GM23248 (cell line): ENCODE results near the gene TAB3. TPM values are rescaled to one million over a fixed set of nuclear protein-coding genes. Genes with fewer than 3 reads are reported as not detected.

Source experiments
- DNase-seq: peaks from one replicate; pipeline ENCODE4 v3.0.0-alpha.2; 2015
- H2AFZ ChIP-seq: fragments of 200-600 bp; sonication (generic); 2 replicates; pipeline ENCODE4 v1.6.1; 2016; ENCODE audit warnings: antibody characterized with exemption
- H3F3A ChIP-seq: fragments of 200-600 bp; sonication (generic); 2 replicates; pipeline ENCODE4 v1.6.1; 2016; ENCODE audit warnings: mild to moderate bottlenecking, antibody characterized with exemption, mixed run types; ENCODE audit not compliant: insufficient read depth
- H3K27ac ChIP-seq: fragments of 200-600 bp; sonication (generic); 2 replicates; pipeline ENCODE4 v1.5.1; 2016; ENCODE audit warnings: mild to moderate bottlenecking
- H3K27me3 ChIP-seq: fragments of 200-600 bp; sonication (generic); replicated peaks from 2 replicates; pipeline ENCODE4 v1.6.1; 2016; ENCODE audit warnings: mild to moderate bottlenecking; ENCODE audit not compliant: insufficient read depth
- H3K36me3 ChIP-seq: fragments of 200-600 bp; sonication (generic); 2 replicates; pipeline ENCODE4 v1.6.1; 2016; ENCODE audit warnings: low read depth, mild to moderate bottlenecking
- H3K4me1 ChIP-seq: fragments of 200-600 bp; sonication (generic); 2 replicates; pipeline ENCODE4 v1.6.1; 2016; ENCODE audit warnings: mild to moderate bottlenecking; ENCODE audit not compliant: insufficient read depth
- H3K4me2 ChIP-seq: fragments of 200-600 bp; sonication (generic); one replicate; pipeline ENCODE4 v1.6.1; 2016; ENCODE audit warnings: mild to moderate bottlenecking; ENCODE audit not compliant: unreplicated experiment
- H3K4me3 ChIP-seq: fragments of 200-600 bp; sonication (generic); 2 replicates; pipeline ENCODE4 v1.5.1; 2016; ENCODE audit warnings: mild to moderate bottlenecking
- H3K79me2 ChIP-seq: fragments of 200-600 bp; sonication (generic); 2 replicates; pipeline ENCODE4 v1.6.1; 2016; ENCODE audit warnings: mild to moderate bottlenecking; ENCODE audit not compliant: insufficient read depth
- H3K9ac ChIP-seq: fragments of 200-600 bp; sonication (generic); 2 replicates; pipeline ENCODE4 v1.6.1; 2016; ENCODE audit warnings: mild to moderate bottlenecking
- H3K9me2 ChIP-seq: fragments of 200-600 bp; sonication (generic); 2 replicates; pipeline ENCODE4 v1.6.1; 2016; ENCODE audit warnings: mixed run types, mild to moderate bottlenecking, moderate library complexity; ENCODE audit not compliant: insufficient read depth
- H3K9me3 ChIP-seq: fragments of 200-600 bp; sonication (generic); one replicate; pipeline ENCODE4 v1.6.1; 2017; ENCODE audit warnings: low read depth
- H4K20me1 ChIP-seq: fragments of 200-600 bp; sonication (generic); 2 replicates; pipeline ENCODE4 v1.6.0; 2016; ENCODE audit not compliant: insufficient read depth
- EZH2 ChIP-seq: fragments of 200-600 bp; sonication (generic); IDR thresholded peaks from 2 replicates; pipeline ENCODE4 v1.6.1; 2018; ENCODE audit warnings: antibody characterized with exemption, mild to moderate bottlenecking; ENCODE audit not compliant: insufficient read depth, poor library complexity, severe bottlenecking
- EZH2phosphoT487 ChIP-seq: fragments of 200-600 bp; sonication (generic); IDR thresholded peaks from 2 replicates; pipeline ENCODE4 v1.6.1; 2018; ENCODE audit warnings: antibody characterized with exemption, moderate library complexity, mild to moderate bottlenecking, low read depth; ENCODE audit not compliant: insufficient read depth
- WGBS, 2 experiments: methylation state at CpG; one replicate each; pipeline ENCODE4 v1.1.6; 2015 to 2017; ENCODE audit warnings: low lambda C conversion rate in 2 of 2, low coverage in 1 of 2; ENCODE audit errors: missing lambda C conversion rate in 2 of 2; 5-methylcytosine and 5-hydroxymethylcytosine counted together
- in situ Hi-C: fragments of 300-500 bp; cut with MboI; formaldehyde crosslinking; loops from 2 replicates; pipeline ENCODE4 v1.15.0; 2020
- polyA plus RNA-seq: library from polyadenylated mRNA; unstranded; fragments of >200 nt; fragmentation: Nextera tagmentation; extraction: Ambion mirVana; gene quantifications from 2 replicates; pipeline ENCODE4 v1.2.1, GENCODE V29; 2016
- total RNA-seq: library from RNA; depleted of rRNA; stranded (reverse); fragments of >200 nt; shearing (Covaris generic); gene quantifications from 2 replicates; pipeline ENCODE4 v1.2.3, GENCODE V29; 2014

TAB3 gene
- total and polyA plus RNA-seq, 2 experiments from 2014 or later = 4.2 to 20.4 TPM

DNA sequence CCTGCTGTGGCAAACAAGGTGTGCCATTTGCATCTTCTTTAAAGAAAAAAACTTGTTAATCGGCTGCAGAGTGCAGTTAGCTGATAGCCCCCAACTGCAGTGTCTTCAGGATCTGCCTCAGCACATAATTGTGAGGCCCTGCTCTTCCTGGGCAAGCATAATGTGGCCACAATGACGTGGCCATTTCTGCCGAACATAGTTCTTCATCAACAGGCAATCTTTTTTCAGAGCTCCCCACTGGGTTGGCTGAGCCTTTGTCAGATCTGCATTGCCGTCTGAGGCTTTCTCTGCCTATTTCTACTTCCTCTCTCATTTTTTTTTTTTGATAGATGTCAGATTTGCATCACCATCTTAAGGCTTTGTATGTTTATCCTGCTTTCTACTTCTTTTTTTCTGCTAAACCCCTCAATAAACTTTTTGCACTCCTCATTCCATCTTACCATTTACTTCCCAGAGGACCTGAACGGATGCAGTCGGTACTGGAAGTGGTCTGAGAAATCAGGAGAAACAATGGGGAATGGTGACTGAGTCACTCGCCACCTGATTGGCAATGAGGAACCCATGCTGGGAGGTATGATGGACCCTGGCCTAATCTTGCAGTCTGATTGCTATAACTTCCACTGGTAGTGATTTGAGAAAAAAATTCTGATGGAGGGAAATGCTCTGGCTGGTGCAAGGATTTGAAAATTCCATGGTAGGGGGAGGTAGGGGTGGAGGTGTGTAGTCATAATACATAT, 21.2 kb upstream of the TAB3 start:
- TF ChIP-seq EZH2phosphoT487 (no peak), EZH2 (no peak)
- Histone ChIP-seq H3K4me2 (no peak overlapping the region), H3K27ac (peak overlapping the region; percentile 39), H3K4me3 (no peak overlapping the region), H3K9me2 (no peaks in the 10 kb centered on the region), H3K27me3 (no peaks in the 10 kb centered on the region), H2AFZ (peak overlapping the region; percentile 53), H3K9me3 (no peaks in the 10 kb centered on the region), H3F3A (no peaks in the 10 kb centered on the region), H3K9ac (no peak overlapping the region), H3K79me2 (no peaks in the 10 kb centered on the region), H4K20me1 (no peaks in the 10 kb centered on the region), H3K4me1 (peaks cover 21% of the 10 kb centered on the region), H3K36me3 (no peaks in the 10 kb centered on the region)
- in situ Hi-C loops = no loop called here
- 35 to 73% methylated on average over 4 to 7 of the region's 7 CpGs for WGBS, 2 experiments
- DNase-seq = peak; percentile 59

DNA sequence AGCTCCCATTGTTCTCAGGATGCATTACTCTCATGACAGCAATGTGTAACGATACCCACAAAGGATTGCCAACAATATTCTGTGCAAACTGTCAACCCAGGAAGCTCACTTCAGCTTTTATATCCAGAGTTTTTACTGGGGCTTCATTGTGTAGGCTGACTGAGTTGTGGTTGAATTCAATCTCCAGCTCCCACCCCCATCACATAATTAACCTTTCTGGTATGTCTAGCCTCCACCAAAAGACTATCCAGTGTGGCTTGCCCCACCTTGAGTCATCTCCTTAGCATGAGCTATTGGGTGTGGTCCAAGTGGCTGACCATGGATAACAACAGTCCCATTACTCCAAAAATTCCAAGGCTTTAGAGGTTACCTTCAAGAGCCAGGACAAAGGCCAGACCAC, 17.7 kb upstream of the TAB3 start:
- Histone ChIP-seq H3K4me1 (peaks cover 21% of the 10 kb centered on the region), H3K27ac (peak overlapping the region; percentile 24), H2AFZ (no peak overlapping the region), H3K36me3 (no peaks in the 10 kb centered on the region), H3K9ac (no peak overlapping the region), H3K9me2 (no peaks in the 10 kb centered on the region), H3K27me3 (no peaks in the 10 kb centered on the region), H3K9me3 (no peaks in the 10 kb centered on the region), H3K4me2 (no peak overlapping the region), H3K79me2 (no peaks in the 10 kb centered on the region), H4K20me1 (no peaks in the 10 kb centered on the region), H3F3A (no peaks in the 10 kb centered on the region), H3K4me3 (no peak overlapping the region)
- peak; percentile 61 for DNase-seq
- 13 to 20% methylated on average over 1 of the region's 1 CpG for WGBS, 2 experiments
- in situ Hi-C loops = no loop called here
- TF ChIP-seq EZH2 = no peak
- no peak for TF ChIP-seq EZH2phosphoT487

DNA sequence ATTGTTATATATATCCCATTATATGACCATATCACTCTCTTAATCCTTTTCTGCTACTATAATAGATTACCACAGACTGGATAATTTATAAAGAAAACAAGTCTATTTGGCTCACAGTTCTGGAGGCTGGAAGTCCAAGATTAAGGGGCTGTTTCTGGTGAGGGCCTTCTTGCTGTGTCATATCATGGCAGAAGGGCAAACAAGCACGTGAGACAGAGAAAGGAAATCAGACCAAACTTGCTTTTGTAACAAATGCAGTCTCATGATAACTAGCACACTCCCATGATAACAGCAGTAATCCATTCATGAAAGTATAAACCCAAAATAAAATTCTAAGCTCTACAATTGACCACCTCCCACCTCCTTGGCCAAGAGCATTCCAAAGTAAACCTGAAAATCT, 16.3 kb upstream of the TAB3 start:
- Histone ChIP-seq H4K20me1 (no peaks in the 10 kb centered on the region), H3K9me2 (no peaks in the 10 kb centered on the region), H3K9me3 (no peaks in the 10 kb centered on the region), H3K27me3 (no peaks in the 10 kb centered on the region), H3K4me1 (peaks cover 19% of the 10 kb centered on the region), H3K36me3 (no peaks in the 10 kb centered on the region), H3K9ac (no peak overlapping the region), H3F3A (no peaks in the 10 kb centered on the region), H3K4me2 (no peak overlapping the region), H3K27ac (no peak overlapping the region), H3K4me3 (no peak overlapping the region), H3K79me2 (no peaks in the 10 kb centered on the region), H2AFZ (no peak overlapping the region)
- no peak for DNase-seq
- in situ Hi-C loops = no loop called here
- TF ChIP-seq EZH2phosphoT487 (no peak), EZH2 (no peak)
- 54 to 55% methylated on average over 1 of the region's 1 CpG for WGBS, 2 experiments

DNA sequence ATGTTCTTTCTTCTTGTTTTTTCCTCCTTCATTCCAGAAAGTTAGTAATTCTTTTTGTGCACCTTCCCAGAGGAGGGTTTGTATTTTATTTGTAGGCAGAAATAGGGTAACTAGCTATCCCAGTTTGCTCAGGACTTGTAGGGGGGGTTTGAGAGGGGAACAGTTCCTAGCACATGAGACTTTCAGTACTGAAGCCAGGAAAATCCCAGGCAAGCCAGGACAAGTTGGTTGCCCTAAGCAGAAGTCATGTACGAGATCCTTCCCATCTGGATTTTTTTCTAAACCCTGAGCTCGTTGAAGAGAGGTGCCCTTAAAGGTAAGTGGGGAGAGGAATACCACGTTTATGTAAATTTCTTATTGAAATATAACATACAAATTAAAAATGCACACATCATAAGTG, 15.6 kb upstream of the TAB3 start:
- no peaks in the 10 kb centered on the region for H3K27me3 ChIP-seq
- H3F3A ChIP-seq = no peaks in the 10 kb centered on the region
- TF ChIP-seq EZH2phosphoT487 (no peak), EZH2 (no peak)
- H3K79me2 ChIP-seq = no peaks in the 10 kb centered on the region
- H3K9ac ChIP-seq = no peak overlapping the region
- no peak overlapping the region for H2AFZ ChIP-seq
- H3K4me2 ChIP-seq = no peak overlapping the region
- H3K9me3 ChIP-seq = no peaks in the 10 kb centered on the region
- no peaks in the 10 kb centered on the region for H4K20me1 ChIP-seq
- no peaks in the 10 kb centered on the region for H3K36me3 ChIP-seq
- H3K4me1 ChIP-seq = peaks cover 18% of the 10 kb centered on the region
- WGBS, 2 experiments = 19 to 28% methylated on average over 3 of the region's 3 CpGs
- H3K9me2 ChIP-seq = no peaks in the 10 kb centered on the region
- no peak overlapping the region for H3K27ac ChIP-seq
- in situ Hi-C loops = no loop called here
- no peak for DNase-seq
- no peak overlapping the region for H3K4me3 ChIP-seq

- H3K27ac ChIP-seq = no peak overlapping the region
- no peaks in the 10 kb centered on the region for H3K36me3 ChIP-seq
- in situ Hi-C loops = no loop called here
- no peaks in the 10 kb centered on the region for H4K20me1 ChIP-seq
- DNase-seq = no peak
- 50 to 53% methylated on average over 5 of the region's 5 CpGs for WGBS, 2 experiments
- peaks cover 20% of the 10 kb centered on the region for H3K4me1 ChIP-seq
- no peaks in the 10 kb centered on the region for H3K9me3 ChIP-seq
- H3K4me3 ChIP-seq = no peak overlapping the region
- no peak overlapping the region for H3K9ac ChIP-seq
- no peak overlapping the region for H2AFZ ChIP-seq
- H3K27me3 ChIP-seq = no peaks in the 10 kb centered on the region
- H3K79me2 ChIP-seq = no peaks in the 10 kb centered on the region
- H3K9me2 ChIP-seq = no peaks in the 10 kb centered on the region
- no peak overlapping the region for H3K4me2 ChIP-seq
- TF ChIP-seq EZH2 (no peak), EZH2phosphoT487 (no peak)
- no peaks in the 10 kb centered on the region for H3F3A ChIP-seq
These were observed 15.1 kb upstream of the TAB3 start for GRCh38 chrX:30904186-30904585.
